Measurements from ENCODE around the gene PRR7.
A peak's percentile ranks its signal among the peaks of the same experiment; 100 is the strongest.
"Not testable (repeated sequence)": the region's sequence is repeated elsewhere in the genome, so short reads cannot be mapped to it uniquely, and the experiment has no call there.

PRR7 gene

DNA sequence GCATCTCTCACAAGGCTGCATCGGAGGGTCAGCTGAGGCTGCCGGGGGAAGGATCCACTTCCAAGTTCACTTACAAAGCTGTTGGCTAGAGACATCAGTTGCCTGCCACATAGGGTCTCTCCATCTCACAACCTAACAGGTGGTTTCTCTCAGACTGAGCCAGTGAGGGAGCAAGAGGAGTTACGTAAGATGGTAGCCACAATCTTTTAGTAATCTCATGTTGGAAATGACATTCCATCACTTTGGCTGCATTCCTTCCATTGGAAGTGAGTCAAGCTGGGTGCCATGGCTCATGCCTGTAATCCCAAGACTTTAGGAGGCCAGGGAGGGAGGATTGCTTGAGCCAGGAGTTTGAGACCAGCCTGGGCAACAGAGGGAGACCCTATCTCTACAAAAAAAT, 27.6 kb upstream of the PRR7 start:
- Histone ChIP-seq H3K4me1 (peaks cover 4 to 27% (median 15%) of the 10 kb centered on the region in 10 experiments; a peak in 16 of 20 replicates), H3K4me2 (peak overlapping the region in 7 of 11 experiments; percentile 5 to 58 (median 29); a peak in 11 of 22 replicates), H3K4me3 (no peak overlapping the region), H4K20me1 (no peaks in the 10 kb centered on the region), H3K9ac (no peak overlapping the region; a peak in 1 of 22 replicates), H3K36me3 (no peaks in the 10 kb centered on the region), H3K9me3 (replicated peaks in 1 of 11) (no peaks in the 10 kb centered on the region), H3K27ac (peak overlapping the region in 7 of 11 experiments; percentile 5 to 38 (median 26); a peak in 7 of 22 replicates), H3K27me3 (no peaks in the 10 kb centered on the region)
- TF ChIP-seq Cebpa-rat (IDR thresholded peaks at IDR 0.05): no peak

DNA sequence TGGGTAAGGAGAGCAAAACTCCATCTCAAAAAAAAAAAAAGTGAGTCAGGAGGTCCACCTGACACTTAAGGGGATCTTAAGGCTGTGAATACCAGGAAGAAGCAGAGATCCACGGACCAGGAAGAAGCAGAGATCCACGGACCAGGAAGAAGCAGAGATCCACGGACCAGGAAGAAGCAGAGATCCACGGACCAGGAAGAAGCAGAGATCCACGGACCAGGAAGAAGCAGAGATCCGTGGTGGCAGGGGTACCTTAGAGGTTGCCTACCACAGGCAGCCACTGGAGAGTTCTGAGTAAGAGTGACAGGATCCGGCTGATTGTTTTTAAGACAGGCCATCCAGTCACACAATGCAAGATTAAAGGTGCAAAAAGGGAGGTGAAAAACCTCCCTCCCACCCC, 26.1 kb upstream of the PRR7 start:
- H3K9ac ChIP-seq; H3K27me3 ChIP-seq; H3K36me3 ChIP-seq; H3K9me3 ChIP-seq (replicated peaks in 1 of 11); H4K20me1 ChIP-seq; H3K4me3 ChIP-seq: not testable (repeated sequence)
- H3K4me2 ChIP-seq: peak overlapping the region in 1 of 11 experiments; percentile 29; a peak in 1 of 22 replicates
- H3K27ac ChIP-seq: 0 out of 22 replicates have a peak overlapping the region, but pooled peaks of 1 of the 11 experiments have one; percentile 29
- peaks cover 10 to 36% (median 22%) of the 10 kb centered on the region in 10 experiments for H3K4me1 ChIP-seq

DNA sequence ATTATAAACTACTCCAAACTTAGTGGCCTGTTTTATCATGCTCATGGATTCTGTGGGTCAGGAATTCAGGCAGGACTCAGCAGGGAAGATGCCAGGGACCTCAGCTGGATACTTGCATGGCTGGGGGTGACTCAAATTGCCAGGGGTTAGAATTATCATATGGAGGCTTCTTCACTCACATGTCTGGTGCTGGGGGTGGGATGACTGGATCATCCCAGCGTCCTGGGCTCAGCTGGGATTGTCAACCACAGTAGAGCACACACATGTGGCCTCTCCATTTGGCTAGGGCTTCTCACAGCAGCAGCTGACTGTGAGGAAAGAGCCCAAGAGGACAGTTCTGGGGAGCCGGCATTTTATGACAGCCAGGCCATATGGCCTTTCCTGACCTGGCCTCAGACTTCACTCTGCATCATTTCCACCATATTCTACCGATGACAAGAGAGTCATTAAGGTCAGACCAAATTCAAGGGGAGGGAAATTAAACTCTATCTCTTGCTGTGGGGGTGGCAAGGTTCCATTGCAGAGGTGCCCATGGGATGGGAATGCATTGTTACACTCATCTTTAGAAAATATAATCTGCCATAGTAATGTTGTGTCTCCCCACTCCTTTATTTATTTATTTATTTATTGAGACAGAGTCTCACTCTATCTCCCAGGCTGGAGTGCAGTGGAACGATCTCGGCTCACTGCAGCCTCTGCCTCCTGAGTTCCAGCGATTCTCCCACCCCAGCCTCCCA, 25.4 kb upstream of the PRR7 start:
- Histone ChIP-seq H3K4me2 (no peak overlapping the region), H3K27ac (no peak overlapping the region), H3K9ac (no peak overlapping the region), H3K36me3 (no peaks in the 10 kb centered on the region), H3K9me3 (replicated peaks in 1 of 11) (no peaks in the 10 kb centered on the region), H4K20me1 (no peaks in the 10 kb centered on the region), H3K27me3 (no peaks in the 10 kb centered on the region), H3K4me3 (no peak overlapping the region), H3K4me1 (peaks cover 13 to 35% (median 23%) of the 10 kb centered on the region in 10 experiments)
- no peak for TF ChIP-seq Cebpa-rat (IDR thresholded peaks at IDR 0.05)

DNA sequence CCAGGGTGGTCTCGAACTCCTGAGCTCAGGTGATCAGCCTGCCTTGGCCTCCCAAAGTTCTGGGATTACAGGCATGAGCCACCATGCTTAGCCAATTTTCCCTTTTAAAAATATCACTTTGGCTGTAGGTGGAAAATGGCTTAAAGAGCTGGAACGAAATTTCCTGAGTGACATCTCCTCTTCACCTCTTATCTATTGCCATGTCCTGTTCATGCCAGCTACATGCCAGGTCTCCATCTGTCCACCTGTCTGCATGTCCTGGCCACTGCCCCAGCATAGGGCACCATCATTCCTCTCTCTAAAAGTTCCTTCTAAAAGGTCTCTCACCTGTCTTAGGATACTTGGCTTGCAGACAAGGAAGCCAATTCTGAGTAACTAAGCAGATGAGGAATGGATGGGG, 22.9 kb upstream of the PRR7 start:
- Histone ChIP-seq H3K4me1 (peaks cover 19 to 41% (median 35%) of the 10 kb centered on the region in 10 experiments), H3K27ac (no peak overlapping the region), H3K36me3 (no peaks in the 10 kb centered on the region; a peak in 2 of 22 replicates), H3K4me2 (no peak overlapping the region), H3K9ac (no peak overlapping the region), H4K20me1 (peaks cover 0 to 17% (median 0%) of the 10 kb centered on the region in 11 experiments; a peak in 3 of 22 replicates), H3K9me3 (replicated peaks in 1 of 11) (no peaks in the 10 kb centered on the region), H3K4me3 (no peak overlapping the region), H3K27me3 (no peaks in the 10 kb centered on the region)
- no peak for TF ChIP-seq Cebpa-rat (IDR thresholded peaks at IDR 0.05)

DNA sequence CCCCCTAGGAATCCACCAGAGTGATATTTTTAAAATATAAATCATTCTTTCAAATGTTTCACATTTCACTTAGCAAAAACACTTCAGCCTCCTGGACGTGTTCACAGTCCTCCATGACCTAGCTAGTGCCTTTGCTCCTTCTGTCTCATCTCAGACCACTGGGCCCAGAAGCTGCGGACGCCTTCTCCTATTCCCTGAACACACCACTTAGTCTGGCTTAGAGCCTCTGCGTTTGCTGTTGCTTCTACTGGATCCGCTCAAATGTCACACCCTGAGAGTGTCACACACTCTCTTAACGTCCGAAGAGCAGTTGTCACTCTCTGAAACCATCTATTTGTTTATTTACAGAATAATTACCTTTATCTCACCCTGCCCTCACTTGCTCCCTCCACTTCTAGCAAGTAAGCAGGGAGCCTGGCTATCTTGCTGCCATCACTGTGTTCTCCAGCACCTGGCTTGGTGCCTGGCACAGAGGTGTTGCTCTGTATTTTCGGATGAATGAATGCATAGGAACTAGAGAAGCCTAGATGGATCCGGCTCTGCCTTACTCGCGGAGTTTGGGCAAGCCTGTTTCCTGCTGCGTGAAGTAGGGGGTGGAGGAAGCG, 21.3 kb upstream of the PRR7 start:
- Histone ChIP-seq H3K9ac (peak overlapping the region; percentile 81 to 88 (median 85)), H3K27ac (peak overlapping the region; percentile 75 to 93 (median 86))

DNA sequence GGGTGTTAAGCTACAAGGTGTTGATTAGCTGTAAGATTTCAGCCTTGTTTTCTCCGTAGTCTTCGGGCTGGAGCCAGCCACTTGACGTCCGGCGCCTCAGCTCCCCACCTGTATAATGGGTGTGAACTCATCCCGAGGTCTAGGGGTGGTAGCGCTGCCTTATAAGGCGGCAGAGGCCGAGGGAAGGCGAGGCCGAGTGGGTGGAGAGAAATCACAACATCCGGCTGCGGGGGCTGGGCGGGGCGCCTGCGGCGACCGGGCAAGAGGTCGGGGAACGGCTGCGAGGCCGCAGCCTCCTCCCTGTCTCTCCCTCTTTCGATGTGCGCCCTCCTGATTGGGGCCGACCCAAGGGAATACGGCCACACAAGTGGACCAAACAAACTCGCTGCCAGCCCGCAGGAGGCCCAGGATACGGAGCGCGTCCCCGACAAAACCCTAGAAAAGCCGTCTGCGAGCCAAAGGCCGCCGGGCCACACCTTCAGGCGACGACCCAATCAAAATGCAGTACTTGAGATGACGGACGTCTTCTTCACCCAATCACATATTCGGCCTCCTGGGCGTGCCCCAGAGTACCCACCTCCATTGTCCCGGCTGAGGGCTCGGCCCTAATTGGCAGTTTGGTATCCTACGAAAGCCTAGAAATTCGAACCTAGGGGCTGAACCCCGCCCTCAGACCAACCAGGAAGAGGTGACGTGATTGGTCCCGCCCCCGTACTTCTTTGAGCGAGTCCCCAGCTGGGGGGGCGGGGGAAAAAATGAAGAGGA, 20.6 kb upstream of the PRR7 start:
- H3K27me3 ChIP-seq: no peaks in the 10 kb centered on the region
- H3K4me3 ChIP-seq: peak overlapping the region; percentile 52 to 91 (median 66)
- peaks cover 0 to 19% (median 0%) of the 10 kb centered on the region in 11 experiments; a peak in 3 of 22 replicates for H4K20me1 ChIP-seq
- no peak for TF ChIP-seq Cebpa-rat (IDR thresholded peaks at IDR 0.05)
- H3K4me2 ChIP-seq: peak overlapping the region; percentile 66 to 89 (median 86)
- peak overlapping the region; percentile 81 to 99 (median 86) for H3K9ac ChIP-seq
- H3K4me1 ChIP-seq: peaks cover 39 to 48% (median 46%) of the 10 kb centered on the region in 10 experiments
- H3K27ac ChIP-seq: peak overlapping the region; percentile 75 to 99 (median 86)
- no peaks in the 10 kb centered on the region for H3K9me3 ChIP-seq (replicated peaks in 1 of 11)
- peaks cover 0 to 14% (median 8%) of the 10 kb centered on the region in 11 experiments; a peak in 11 of 22 replicates for H3K36me3 ChIP-seq

More for the DNA sequence above, 21.3 kb upstream of the PRR7 start:
- peaks cover 0 to 8% (median 3%) of the 10 kb centered on the region in 11 experiments; a peak in 9 of 22 replicates for H3K36me3 ChIP-seq
- H4K20me1 ChIP-seq: peaks cover 0 to 19% (median 0%) of the 10 kb centered on the region in 11 experiments; a peak in 3 of 22 replicates
- H3K4me3 ChIP-seq: peak overlapping the region; percentile 52 to 71 (median 62)
- H3K4me2 ChIP-seq: peak overlapping the region; percentile 66 to 89 (median 86)
- peaks cover 32 to 43% (median 40%) of the 10 kb centered on the region in 10 experiments for H3K4me1 ChIP-seq
- no peaks in the 10 kb centered on the region for H3K9me3 ChIP-seq (replicated peaks in 1 of 11)
- TF ChIP-seq Cebpa-rat (IDR thresholded peaks at IDR 0.05): no peak
- H3K27me3 ChIP-seq: no peaks in the 10 kb centered on the region

DNA sequence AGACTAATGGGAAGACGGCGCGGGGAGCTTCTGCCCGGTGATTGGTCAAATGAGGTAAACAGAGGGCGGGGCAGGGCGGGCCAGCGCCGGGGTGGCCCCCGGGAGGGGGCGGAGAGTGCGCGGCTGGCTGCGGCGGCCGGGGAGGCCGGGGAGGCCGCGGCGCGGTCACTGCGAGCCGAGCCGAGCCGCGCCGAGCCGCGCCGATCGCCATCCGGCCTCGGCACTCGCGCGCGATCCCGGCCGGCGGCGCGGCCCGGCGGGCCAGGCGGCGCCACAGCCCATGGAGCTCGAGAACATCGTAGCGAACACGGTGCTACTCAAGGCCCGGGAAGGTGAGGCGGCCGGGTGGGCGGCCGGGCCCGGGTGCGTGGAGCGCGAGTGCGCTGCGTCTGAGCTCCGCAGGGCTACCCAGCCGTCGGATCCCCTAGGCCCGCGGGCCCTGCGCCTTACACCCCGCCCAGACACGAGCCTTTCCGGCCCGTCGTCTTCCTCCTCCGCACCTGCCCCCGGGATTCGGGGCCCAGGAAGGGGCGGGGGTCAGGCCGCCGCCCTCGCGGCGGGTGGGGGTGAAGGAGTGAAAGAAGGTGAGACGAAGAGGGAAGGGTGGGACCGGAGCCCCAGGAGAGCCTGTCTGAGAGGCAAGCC, 19.9 kb upstream of the PRR7 start, which contains the start of gene GRK6:
GRK6 (plus strand) TSS at position 111 of the 645 bp plus-strand sequence; CDS start at position 281, 170 bp downstream.
- peaks cover 0 to 20% (median 8%) of the 10 kb centered on the region in 11 experiments; a peak in 11 of 22 replicates for H3K36me3 ChIP-seq
- no peak for TF ChIP-seq Cebpa-rat (IDR thresholded peaks at IDR 0.05)
- peak within 1 kb of the TSS; percentile 95 to 99 (median 98) for H3K4me2 ChIP-seq
- H3K4me1 ChIP-seq: peaks cover 46 to 55% (median 53%) of the 10 kb centered on the region in 10 experiments
- H3K9me3 ChIP-seq (replicated peaks in 1 of 11): no peaks in the 10 kb centered on the region
- H4K20me1 ChIP-seq: peaks cover 0 to 19% (median 0%) of the 10 kb centered on the region in 11 experiments; a peak in 4 of 22 replicates
- H3K4me3 ChIP-seq: peak within 1 kb of the TSS; percentile 75 to 99 (median 91)
- peak within 1 kb of the TSS; percentile 95 to 99 (median 99) for H3K9ac ChIP-seq
- peak within 1 kb of the TSS; percentile 87 to 99 (median 99) for H3K27ac ChIP-seq
- no peaks in the 10 kb centered on the region for H3K27me3 ChIP-seq

DNA sequence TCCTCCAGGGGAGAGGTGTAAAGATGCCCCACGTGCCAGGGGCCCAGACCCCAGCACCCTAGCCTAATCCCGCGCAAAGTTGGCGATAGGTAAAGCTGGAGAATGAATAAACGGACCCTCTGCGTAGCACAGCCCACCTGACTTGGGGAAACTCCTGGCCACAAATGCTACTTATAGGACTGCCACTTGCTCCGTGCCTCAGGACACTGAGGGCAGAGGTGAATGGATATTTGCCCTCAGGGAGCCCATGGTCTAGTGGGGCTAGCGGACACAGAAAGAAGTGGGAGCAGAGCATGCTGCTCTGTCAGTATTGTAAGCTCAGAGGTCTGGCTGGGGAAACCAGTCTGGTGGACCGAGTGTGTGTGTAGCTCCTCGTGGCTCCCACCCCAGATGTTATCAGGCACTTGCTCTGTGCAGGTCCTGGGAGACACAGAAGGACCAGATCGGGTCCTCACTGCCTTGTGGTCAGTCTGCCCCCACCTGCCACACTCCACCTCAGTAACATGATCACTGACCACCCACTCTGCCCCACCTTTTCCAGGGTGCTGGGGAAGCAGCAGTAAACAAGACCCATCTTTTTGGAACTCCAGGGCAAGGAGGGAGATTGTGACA, 19.3 kb upstream of the PRR7 start:
- Histone ChIP-seq H3K4me3 (peak overlapping the region; percentile 75 to 99 (median 91)), H3K27me3 (no peaks in the 10 kb centered on the region), H3K4me2 (peak overlapping the region; percentile 95 to 99 (median 98)), H4K20me1 (peaks cover 0 to 21% (median 0%) of the 10 kb centered on the region in 11 experiments; a peak in 7 of 22 replicates), H3K27ac (peak overlapping the region; percentile 87 to 99 (median 99)), H3K36me3 (peaks cover 1 to 26% (median 13%) of the 10 kb centered on the region in 11 experiments; a peak in 20 of 22 replicates), H3K9ac (peak overlapping the region; percentile 95 to 99 (median 99)), H3K4me1 (peaks cover 52 to 61% (median 59%) of the 10 kb centered on the region in 10 experiments), H3K9me3 (replicated peaks in 1 of 11) (no peaks in the 10 kb centered on the region)
- TF ChIP-seq Cebpa-rat (IDR thresholded peaks at IDR 0.05): no peak
